Measurements from ENCODE around the gene DALRD3.

GRCh38 chr3:48979451-48979850, 38.9 kb downstream of the DALRD3 start:
- no peak for TF ChIP-seq CTCF (conservative IDR thresholded peaks at IDR 0.05; ENCODE audit: low read depth, low read length)
- TF ChIP-seq EZH2 (IDR thresholded peaks at IDR 0.05; ENCODE audit: borderline replicate concordance, low read depth, low read length, poor library complexity, severe bottlenecking) = no peak

Data from A673 (cell line).